Measurements from ENCODE around the gene PKD2.

GRCh38 chr4:88115587-88115986 lies 108.2 kb downstream of the PKD2 start:
- TF ChIP-seq TAF1 (IDR thresholded peaks at IDR 0.05; ENCODE audit: borderline replicate concordance, low read depth, low read length): no peak
- no peak for TF ChIP-seq CTCF (IDR thresholded peaks at IDR 0.05)
- TF ChIP-seq RAD21 (IDR thresholded peaks at IDR 0.05; ENCODE audit: low read length): no peak
- no peak for TF ChIP-seq GABPA (IDR thresholded peaks at IDR 0.05; ENCODE audit: low read depth)
- TF ChIP-seq YY1 (IDR thresholded peaks at IDR 0.05; ENCODE audit: low read depth): no peak
- no peak for TF ChIP-seq POLR2AphosphoS5 (IDR thresholded peaks at IDR 0.05; ENCODE audit: low read depth, low read length)
- TF ChIP-seq PBX3 (IDR thresholded peaks at IDR 0.05): no peak

Data from SK-N-SH (cell line).